Measurements from ENCODE around the gene TWIST2. TPM values are rescaled to one million over a fixed set of nuclear protein-coding genes. Genes with fewer than 3 reads are reported as not detected.

Gene TWIST2
- total and polyA plus RNA-seq, 2 donors from 2014 or later, result 0.56 to 1.4 TPM

- TF ChIP-seq, protein P1, sequence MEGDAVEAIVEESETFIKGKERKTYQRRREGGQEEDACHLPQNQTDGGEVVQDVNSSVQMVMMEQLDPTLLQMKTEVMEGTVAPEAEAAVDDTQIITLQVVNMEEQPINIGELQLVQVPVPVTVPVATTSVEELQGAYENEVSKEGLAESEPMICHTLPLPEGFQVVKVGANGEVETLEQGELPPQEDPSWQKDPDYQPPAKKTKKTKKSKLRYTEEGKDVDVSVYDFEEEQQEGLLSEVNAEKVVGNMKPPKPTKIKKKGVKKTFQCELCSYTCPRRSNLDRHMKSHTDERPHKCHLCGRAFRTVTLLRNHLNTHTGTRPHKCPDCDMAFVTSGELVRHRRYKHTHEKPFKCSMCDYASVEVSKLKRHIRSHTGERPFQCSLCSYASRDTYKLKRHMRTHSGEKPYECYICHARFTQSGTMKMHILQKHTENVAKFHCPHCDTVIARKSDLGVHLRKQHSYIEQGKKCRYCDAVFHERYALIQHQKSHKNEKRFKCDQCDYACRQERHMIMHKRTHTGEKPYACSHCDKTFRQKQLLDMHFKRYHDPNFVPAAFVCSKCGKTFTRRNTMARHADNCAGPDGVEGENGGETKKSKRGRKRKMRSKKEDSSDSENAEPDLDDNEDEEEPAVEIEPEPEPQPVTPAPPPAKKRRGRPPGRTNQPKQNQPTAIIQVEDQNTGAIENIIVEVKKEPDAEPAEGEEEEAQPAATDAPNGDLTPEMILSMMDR (IDR thresholded peaks at IDR 0.05; ENCODE audit: borderline replicate concordance, extremely low read depth, insufficient read depth), result no peak
Observed at GRCh38 chr2:238901461-238902057, 53.7 kb downstream of the TWIST2 start.

DNA sequence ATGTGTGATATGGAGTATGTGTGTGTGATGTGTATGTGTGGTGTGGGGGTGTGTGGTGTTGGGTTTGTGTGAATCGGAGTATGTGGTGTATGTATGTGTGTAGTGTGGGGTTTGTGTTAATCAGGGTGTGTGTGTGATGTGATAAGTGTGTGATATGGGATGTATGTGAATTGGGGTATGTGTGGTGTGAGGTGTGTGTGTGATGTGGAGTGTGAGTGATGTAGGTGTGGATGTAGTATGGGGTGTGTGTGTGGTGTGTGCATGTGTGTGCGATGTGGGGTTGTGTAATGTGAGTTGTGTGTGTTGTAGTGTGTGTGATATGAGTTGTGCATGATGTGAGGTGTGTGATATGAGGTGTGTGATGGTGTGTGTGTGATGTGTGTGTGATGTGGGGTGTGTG lies 54.4 kb downstream of the TWIST2 start:
- TF ChIP-seq, protein P1 (IDR thresholded peaks at IDR 0.05; ENCODE audit: borderline replicate concordance, extremely low read depth, insufficient read depth), result no peak
- FAIRE-seq, result no peak
- Histone ChIP-seq H3K4me3 (ENCODE audit: low read length in 3 of 3) (no peak overlapping the region), H3K9ac (ENCODE audit: low read length in 3 of 3) (no peak overlapping the region), H3K9me3 (ENCODE audit: control insufficient read depth in 2 of 3, insufficient read depth in 1 of 3, low read length in 3 of 3) (no peaks in the 10 kb centered on the region), H3K4me1 (ENCODE audit: control insufficient read depth in 2 of 3, insufficient read depth in 2 of 3, low read depth in 1 of 3, low read length in 3 of 3) (peaks cover 0 to 4% (median 0%) of the 10 kb centered on the region in 3 donors), H3K36me3 (ENCODE audit: control insufficient read depth in 2 of 3, insufficient read depth in 3 of 3, low read length in 3 of 3) (no peaks in the 10 kb centered on the region), H3K27me3 (ENCODE audit: control insufficient read depth, insufficient read depth, low read length) (no peaks in the 10 kb centered on the region), H3K27ac (ENCODE audit: low read depth in 2 of 2, low read length in 2 of 2) (no peak overlapping the region)
- DNase-seq, result no peak
- intact Hi-C loops (cut with DNase I), result no loop called here

More at GRCh38 chr2:238901461-238902057, 53.7 kb downstream of the TWIST2 start:
- Histone ChIP-seq H3K9me3 (ENCODE audit: control insufficient read depth in 2 of 3, insufficient read depth in 1 of 3, low read length in 3 of 3) (no peaks in the 10 kb centered on the region), H3K27me3 (ENCODE audit: control insufficient read depth, insufficient read depth, low read length) (no peaks in the 10 kb centered on the region), H3K4me3 (ENCODE audit: low read length in 3 of 3) (no peak overlapping the region), H3K36me3 (ENCODE audit: control insufficient read depth in 2 of 3, insufficient read depth in 3 of 3, low read length in 3 of 3) (no peaks in the 10 kb centered on the region), H3K9ac (ENCODE audit: low read length in 3 of 3) (no peak overlapping the region), H3K4me1 (ENCODE audit: control insufficient read depth in 2 of 3, insufficient read depth in 2 of 3, low read depth in 1 of 3, low read length in 3 of 3) (peaks cover 0 to 4% (median 0%) of the 10 kb centered on the region in 3 donors), H3K27ac (ENCODE audit: low read depth in 2 of 2, low read length in 2 of 2) (no peak overlapping the region)
- FAIRE-seq, result no peak
- no peak for DNase-seq
- intact Hi-C loops (cut with DNase I), result no loop called here

GRCh38 chr2:238903141-238903540 lies 55.3 kb downstream of the TWIST2 start:
- H3K36me3 ChIP-seq (ENCODE audit: control insufficient read depth in 2 of 3, insufficient read depth in 3 of 3, low read length in 3 of 3), result no peaks in the 10 kb centered on the region
- no peaks in the 10 kb centered on the region for H3K9me3 ChIP-seq (ENCODE audit: control insufficient read depth in 2 of 3, insufficient read depth in 1 of 3, low read length in 3 of 3)
- H3K9ac ChIP-seq (ENCODE audit: low read length in 3 of 3), result no peak overlapping the region
- no peak overlapping the region for H3K27ac ChIP-seq (ENCODE audit: low read depth in 2 of 2, low read length in 2 of 2)
- H3K4me1 ChIP-seq (ENCODE audit: control insufficient read depth in 2 of 3, insufficient read depth in 2 of 3, low read depth in 1 of 3, low read length in 3 of 3), result peaks cover 0 to 4% (median 0%) of the 10 kb centered on the region in 3 donors
- H3K4me3 ChIP-seq (ENCODE audit: low read length in 3 of 3), result no peak overlapping the region
- H3K27me3 ChIP-seq (ENCODE audit: control insufficient read depth, insufficient read depth, low read length), result no peaks in the 10 kb centered on the region
- intact Hi-C loops (cut with DNase I), result no loop called here
- FAIRE-seq (no peak), DNase-seq (peak in 1 of 5 donors; percentile 1)
- TF ChIP-seq, protein P1 (IDR thresholded peaks at IDR 0.05; ENCODE audit: borderline replicate concordance, extremely low read depth, insufficient read depth), result no peak
